Body of pancreas (tissue), 4 donors: ENCODE data around the gene DGLUCY.

Experiments used
- POLR2A ChIP-seq, 3 donors: fragments of 450-650 bp; IDR thresholded peaks; one replicate each; pipeline ENCODE4 v1.6.1; 2016; ENCODE audit warnings: antibody characterized with exemption in 3 of 3, mild to moderate bottlenecking in 2 of 3
- TF ChIP-seq, protein P1 (sequence below), 7 experiments: fragments of 450-650 bp in 4 of 7; fragments of 200-600 bp in 3 of 7; sonication (generic) in 3 of 7; IDR thresholded peaks; one replicate each; pipeline ENCODE4 v1.5.1; 2016 to 2019; ENCODE audit warnings: antibody characterized with exemption in 7 of 7

DNA sequence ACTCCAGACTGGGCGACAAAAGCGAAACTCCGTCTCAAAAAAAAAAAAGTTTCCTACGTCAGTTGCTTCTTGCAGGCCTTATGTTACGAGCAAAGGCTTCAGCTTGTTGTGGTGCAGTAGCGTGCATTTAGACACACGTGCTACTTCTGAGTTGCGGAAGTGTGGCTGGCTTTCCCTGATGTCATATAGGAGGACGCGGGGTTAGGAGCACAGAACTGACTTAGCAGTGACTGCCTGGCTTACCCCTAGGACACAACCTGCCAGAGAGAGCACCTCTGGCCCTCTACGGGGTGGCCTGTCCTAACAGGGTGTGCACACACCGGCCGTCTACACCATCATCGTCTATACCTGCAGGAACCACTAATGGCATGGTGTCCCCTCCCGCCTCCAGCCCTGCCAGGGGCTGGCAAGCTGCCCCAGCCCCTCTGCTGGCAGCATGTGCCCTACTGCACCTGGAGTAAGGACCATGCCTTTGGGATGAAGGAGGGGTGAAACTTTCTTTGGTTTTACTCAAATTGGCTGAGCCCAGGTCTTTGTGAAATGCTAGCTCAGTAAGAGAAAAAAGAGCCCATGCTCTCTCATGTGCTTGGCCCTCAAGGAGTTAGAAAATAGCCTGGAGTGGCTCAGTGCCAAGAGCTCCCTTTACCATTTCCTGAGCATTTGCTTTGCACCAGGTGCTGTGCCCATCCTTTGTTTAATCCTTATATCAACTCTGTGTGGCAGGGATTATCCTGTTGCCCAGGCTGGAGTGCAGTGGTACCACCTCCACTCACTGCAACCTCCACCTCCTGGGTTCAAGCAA is 132.4 kb downstream of the DGLUCY start:
- TF ChIP-seq, protein P1, sequence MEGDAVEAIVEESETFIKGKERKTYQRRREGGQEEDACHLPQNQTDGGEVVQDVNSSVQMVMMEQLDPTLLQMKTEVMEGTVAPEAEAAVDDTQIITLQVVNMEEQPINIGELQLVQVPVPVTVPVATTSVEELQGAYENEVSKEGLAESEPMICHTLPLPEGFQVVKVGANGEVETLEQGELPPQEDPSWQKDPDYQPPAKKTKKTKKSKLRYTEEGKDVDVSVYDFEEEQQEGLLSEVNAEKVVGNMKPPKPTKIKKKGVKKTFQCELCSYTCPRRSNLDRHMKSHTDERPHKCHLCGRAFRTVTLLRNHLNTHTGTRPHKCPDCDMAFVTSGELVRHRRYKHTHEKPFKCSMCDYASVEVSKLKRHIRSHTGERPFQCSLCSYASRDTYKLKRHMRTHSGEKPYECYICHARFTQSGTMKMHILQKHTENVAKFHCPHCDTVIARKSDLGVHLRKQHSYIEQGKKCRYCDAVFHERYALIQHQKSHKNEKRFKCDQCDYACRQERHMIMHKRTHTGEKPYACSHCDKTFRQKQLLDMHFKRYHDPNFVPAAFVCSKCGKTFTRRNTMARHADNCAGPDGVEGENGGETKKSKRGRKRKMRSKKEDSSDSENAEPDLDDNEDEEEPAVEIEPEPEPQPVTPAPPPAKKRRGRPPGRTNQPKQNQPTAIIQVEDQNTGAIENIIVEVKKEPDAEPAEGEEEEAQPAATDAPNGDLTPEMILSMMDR (IDR thresholded peaks at IDR 0.05) = no peak
- no peak for TF ChIP-seq POLR2A (IDR thresholded peaks at IDR 0.05)
